Activated CD4-positive, alpha-beta T cell treated with anti-CD3 and anti-CD28 coated beads for 36 hours (primary cell): ENCODE data around the gene KIAA1328. TPM values are rescaled to one million over a fixed set of nuclear protein-coding genes. Genes with fewer than 3 reads are reported as not detected.

ENCODE experiments used
- ATAC-seq: fragments of 200-7000 bp; cut with Tn5 transposase; one replicate; pipeline ENCODE4 v1.10.0; 2021; ENCODE audit warnings: mild to moderate bottlenecking, moderate library complexity
- CTCF ChIA-PET: fragments of 350-600 bp; sonication (Branson Sonifier 250); formaldehyde crosslinking; loops from one replicate; lab custom pipeline; 2021; ENCODE audit warnings: antibody characterized with exemption; lab: Charles Lee
- POLR2A ChIA-PET: fragments of 350-600 bp; sonication (Branson Sonifier 250); formaldehyde crosslinking; loops from one replicate; lab custom pipeline; 2021; ENCODE audit warnings: antibody characterized with exemption, inconsistent platforms; lab: Charles Lee
- DNase-seq: peaks from one replicate; pipeline ENCODE4 v3.0.0-alpha.2; 2020
- H3K27ac Mint-ChIP-seq: one replicate; pipeline ENCODE4 v1.8.0; 2021; ENCODE audit warnings: mixed read lengths
- H3K27me3 Mint-ChIP-seq: one replicate; pipeline ENCODE4 v1.8.0; 2021; ENCODE audit warnings: mixed read lengths
- H3K36me3 Mint-ChIP-seq: one replicate; pipeline ENCODE4 v1.8.0; 2021; ENCODE audit warnings: low read depth, mixed read lengths
- H3K4me1 Mint-ChIP-seq: one replicate; pipeline ENCODE4 v1.8.0; 2021; ENCODE audit warnings: mixed read lengths
- H3K4me3 Mint-ChIP-seq: one replicate; pipeline ENCODE4 v1.8.0; 2021; ENCODE audit warnings: mild to moderate bottlenecking, moderate library complexity, mixed read lengths
- H3K9me3 Mint-ChIP-seq: one replicate; pipeline ENCODE4 v1.8.0; 2021; ENCODE audit warnings: low read depth, mixed read lengths
- intact Hi-C, 2 experiments: fragments of 100-400 bp; cut with DNase I in 1 of 2; cut with micrococcal nuclease in 1 of 2; formaldehyde crosslinking; loops; one replicate each; pipeline versions ENCODE4 v1.14.2 to v1.15.1; 2022 to 2024; cut with DNase I, micrococcal nuclease
- total RNA-seq, 2 experiments: library from RNA; stranded (reverse); gene quantifications; one replicate each; pipeline ENCODE4 v1.2.3, GENCODE V29; 2021

Gene KIAA1328
- total RNA-seq, 2 experiments from 2014 or later, result 5.8 to 7.4 TPM

GRCh38 chr18:37272841-37273240 is 443.9 kb downstream of the KIAA1328 start:
- Mint-ChIP-seq H3K27me3 (peaks cover 18% of the 10 kb centered on the region), H3K27ac (no peak overlapping the region), H3K9me3 (peaks cover 2% of the 10 kb centered on the region), H3K36me3 (peaks cover 2% of the 10 kb centered on the region), H3K4me1 (no peaks in the 10 kb centered on the region), H3K4me3 (no peak overlapping the region)
- ATAC-seq (no peak), DNase-seq (no peak)
- POLR2A ChIA-PET, result no interaction called here
- CTCF ChIA-PET, result interaction anchor here (0.6 kb wide), 1 partner anchor 115 kb away, joined by 4 read pairs; no protein-coding TSS in a partner anchor
- intact Hi-C loops, result no loop called here

- H3K4me3 Mint-ChIP-seq, result no peak overlapping the region
- ChIA-PET CTCF (no interaction called here), POLR2A (no interaction called here)
- H3K36me3 Mint-ChIP-seq, result peaks cover 2% of the 10 kb centered on the region
- H3K4me1 Mint-ChIP-seq, result no peaks in the 10 kb centered on the region
- peaks cover 2% of the 10 kb centered on the region for H3K9me3 Mint-ChIP-seq
- peaks cover 20% of the 10 kb centered on the region for H3K27me3 Mint-ChIP-seq
- H3K27ac Mint-ChIP-seq, result no peak overlapping the region
- intact Hi-C loops, result no loop called here
- DNase-seq, result no peak
- ATAC-seq, result no peak
Measured at GRCh38 chr18:37274309-37275236, 445.6 kb downstream of the KIAA1328 start.

GRCh38 chr18:37275237-37275741 is 446.4 kb downstream of the KIAA1328 start:
- ChIA-PET POLR2A (no interaction called here), CTCF (no interaction called here)
- Mint-ChIP-seq H3K36me3 (peaks cover 2% of the 10 kb centered on the region), H3K4me3 (no peak overlapping the region), H3K27me3 (peaks cover 20% of the 10 kb centered on the region), H3K4me1 (no peaks in the 10 kb centered on the region), H3K9me3 (peaks cover 2% of the 10 kb centered on the region), H3K27ac (no peak overlapping the region)
- DNase-seq, result no peak
- intact Hi-C loops, result no loop called here
- ATAC-seq, result no peak

DNA sequence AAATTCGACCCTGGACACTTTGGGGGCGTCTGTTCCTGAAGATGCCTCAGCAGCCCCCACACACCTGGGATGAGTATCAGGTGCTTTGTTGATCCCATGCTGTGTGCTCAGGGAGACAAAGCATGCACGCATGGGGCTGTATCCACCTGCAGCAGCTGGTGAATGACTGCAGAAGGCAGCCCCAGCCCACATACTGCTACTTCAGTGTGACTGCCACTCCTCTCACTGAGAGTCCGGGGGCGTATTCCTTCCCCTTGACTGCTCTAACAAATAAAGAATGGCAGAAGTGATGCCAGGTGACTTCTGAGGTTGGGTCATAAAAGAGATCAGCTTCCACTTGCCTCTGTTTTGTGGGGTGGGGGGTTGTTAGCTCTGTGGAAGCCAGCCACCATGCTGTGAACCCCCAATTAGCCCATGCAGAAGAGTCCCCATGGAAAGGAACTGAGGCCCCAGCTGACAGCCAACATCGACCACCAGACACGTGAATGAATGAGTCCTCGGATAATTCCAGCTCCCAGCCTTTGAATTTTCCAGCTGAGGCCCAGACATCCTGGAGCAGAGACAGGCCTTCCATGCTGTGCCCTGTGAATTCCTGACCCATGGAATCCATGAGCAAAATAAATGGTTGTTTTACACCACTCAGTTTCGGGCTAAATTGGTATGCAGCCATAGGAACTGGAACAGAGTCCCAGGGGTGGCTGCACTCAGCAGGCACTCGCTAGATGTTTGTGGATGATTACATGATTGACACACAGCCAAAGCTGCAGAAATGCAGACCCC is 447.4 kb downstream of the KIAA1328 start:
- intact Hi-C loops, result no loop called here
- Mint-ChIP-seq H3K4me1 (no peaks in the 10 kb centered on the region), H3K27me3 (peaks cover 20% of the 10 kb centered on the region), H3K4me3 (no peak overlapping the region), H3K9me3 (no peaks in the 10 kb centered on the region), H3K27ac (no peak overlapping the region), H3K36me3 (peaks cover 2% of the 10 kb centered on the region)
- POLR2A ChIA-PET, result no interaction called here
- ATAC-seq, result no peak
- DNase-seq, result no peak
- CTCF ChIA-PET, result interaction anchor here (0.8 kb wide), 1 partner anchor 13 kb away, joined by 5 read pairs; no protein-coding TSS in a partner anchor

- Mint-ChIP-seq H3K9me3 (no peaks in the 10 kb centered on the region), H3K27me3 (peaks cover 20% of the 10 kb centered on the region), H3K36me3 (peaks cover 2% of the 10 kb centered on the region), H3K4me1 (no peaks in the 10 kb centered on the region), H3K27ac (no peak overlapping the region), H3K4me3 (no peak overlapping the region)
- intact Hi-C loops, result no loop called here
- ChIA-PET CTCF (no interaction called here), POLR2A (interaction anchor here (0.7 kb wide), 1 partner anchor 60 kb away, joined by 8 read pairs; no protein-coding TSS in a partner anchor)
- DNase-seq, result no peak
- no peak for ATAC-seq
Measured at GRCh38 chr18:37277804-37278203, 448.9 kb downstream of the KIAA1328 start.

Other genes starting within 250 kb of the KIAA1328 start
- 100 to 1,000 TPM in 1 of 2 experiments, 10 to 100 TPM in 1; 87.6 to 158 TPM for gene TPGS2, start 125 bp upstream of the KIAA1328 start, total RNA-seq